Loucy (cell line): ENCODE data around the gene DHX57.

Experiments used
- CTCF ChIP-seq: fragments of 200-600 bp; sonication (generic); conservative IDR thresholded peaks from 2 replicates; pipeline ENCODE4 v1.5.1; 2014; ENCODE audit warnings: mild to moderate bottlenecking, antibody characterized with exemption, low read length
- EZH2phosphoT487 ChIP-seq: fragments of 200-600 bp; IDR thresholded peaks from 2 replicates; pipeline ENCODE4 v1.6.1; 2018; ENCODE audit warnings: antibody characterized with exemption, mild to moderate bottlenecking, moderate library complexity, borderline replicate concordance

DNA sequence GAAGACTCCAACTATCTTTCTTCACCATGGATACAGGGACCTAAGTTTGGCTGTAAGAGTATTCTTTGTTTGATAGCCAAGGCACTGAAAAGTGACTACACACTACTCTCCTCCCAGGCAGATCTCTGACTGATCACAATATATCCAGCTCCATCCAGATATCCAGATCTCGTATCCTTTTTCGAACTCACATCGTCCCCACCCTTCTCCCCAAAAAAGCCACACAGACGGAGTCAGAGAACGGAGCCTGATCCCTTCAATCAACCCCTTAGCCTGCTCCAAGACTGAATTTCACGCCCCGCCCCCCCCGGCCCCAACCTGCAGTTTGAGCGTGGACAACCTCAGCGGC, 533 bp downstream of the DHX57 start:
- TF ChIP-seq CTCF (no peak), EZH2phosphoT487 (no peak)
